Activated CD4-positive, alpha-beta T cell treated with anti-CD3 and anti-CD28 coated beads, Interleukin-2, Interleukin-4, amounts not matched to agents 100 ng/mL and 50 ng/mL, durations not matched to agents 16 hours and 8 hours (primary cell): ENCODE measurements around the gene NSMCE1.
"Not testable (repeated sequence)": the region's sequence is repeated elsewhere in the genome, so short reads cannot be mapped to it uniquely, and the experiment has no call there.

ENCODE experiments used
- DNase-seq: peaks from one replicate; pipeline ENCODE4 v3.0.0-alpha.2; 2020; ENCODE audit warnings: low spot score

Gene NSMCE1

GRCh38 chr16:27269300-27270150 lies 953 bp upstream of the NSMCE1 start:
- DNase-seq, result no peak

- DNase-seq, result no peak
Observed at GRCh38 chr16:27267037-27267677, 1.4 kb downstream of the NSMCE1 start.

DNA sequence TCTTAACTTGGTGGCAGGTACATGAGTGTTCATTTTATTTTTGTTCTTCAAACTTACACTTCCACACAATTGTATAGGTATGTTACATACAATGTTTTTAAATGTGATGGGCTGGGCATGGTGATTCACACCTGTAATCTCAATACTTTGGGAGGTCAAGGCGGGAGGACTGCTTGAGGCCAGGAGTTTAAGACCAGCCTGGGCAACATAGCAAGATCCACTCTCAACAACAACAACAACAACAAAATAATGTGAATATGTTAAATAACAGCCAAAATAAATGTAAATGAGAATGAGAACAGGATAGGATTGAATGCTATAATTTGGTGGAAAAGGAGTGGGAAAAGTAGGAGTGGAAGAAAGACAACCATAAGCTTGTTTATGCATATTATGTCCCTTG lies 2.6 kb downstream of the NSMCE1 start:
- DNase-seq, result no peak

GRCh38 chr16:27264151-27264550 lies 4.4 kb downstream of the NSMCE1 start:
- DNase-seq, result no peak

DNA sequence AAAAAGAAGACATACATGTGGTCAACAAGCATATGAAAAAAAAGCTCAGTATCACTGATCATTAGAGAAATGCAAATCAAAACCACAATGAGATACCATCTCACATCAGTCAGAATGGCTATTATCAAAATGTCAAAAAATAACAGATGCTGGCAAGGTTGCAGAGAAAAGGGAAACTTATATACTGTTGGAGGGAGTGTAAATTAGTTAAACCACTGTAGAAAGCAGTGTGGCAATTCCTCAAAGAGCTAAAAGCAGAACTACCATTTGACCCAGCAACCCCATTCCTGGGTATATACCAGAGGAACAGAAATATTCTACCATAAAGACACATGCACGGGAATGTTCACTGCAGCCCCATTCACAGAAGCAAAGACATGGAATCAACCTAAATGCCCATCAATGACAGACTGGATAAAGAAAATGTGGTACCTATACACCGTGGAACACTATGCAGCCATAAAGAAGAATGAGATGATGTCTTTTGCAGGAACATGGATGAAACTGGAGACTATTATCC lies 5.6 kb downstream of the NSMCE1 start:
- not testable (repeated sequence) for DNase-seq

- no peak for DNase-seq
Observed at GRCh38 chr16:27259710-27260109, 8.9 kb downstream of the NSMCE1 start.

DNA sequence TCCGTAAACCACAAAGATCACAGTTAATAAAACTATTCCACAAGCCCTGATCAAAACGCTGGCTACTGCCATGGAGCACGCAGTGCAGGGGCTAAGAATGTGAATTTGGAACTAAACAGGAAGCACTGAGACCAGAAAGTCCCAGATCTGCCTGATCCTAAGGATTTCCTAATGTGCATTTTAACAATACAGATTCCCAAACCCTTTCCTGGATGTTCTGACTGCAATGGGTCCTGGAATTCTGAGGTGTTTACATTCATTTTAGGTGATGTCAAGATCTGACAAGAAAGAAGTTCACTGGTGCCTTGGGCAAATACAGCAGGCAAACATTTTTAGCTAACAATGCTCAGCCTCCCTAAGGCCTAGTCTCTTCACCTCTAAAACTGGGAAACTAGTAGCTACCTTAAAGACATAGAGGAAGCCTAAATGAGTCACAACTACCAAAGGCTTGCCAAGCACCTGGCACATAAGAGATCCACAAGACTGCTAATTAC lies 10.3 kb downstream of the NSMCE1 start:
- no peak for DNase-seq

GRCh38 chr16:27257271-27257670 lies 11.3 kb downstream of the NSMCE1 start:
- no peak for DNase-seq

- no peak for DNase-seq
Observed at GRCh38 chr16:27256861-27257260, 11.7 kb downstream of the NSMCE1 start.

GRCh38 chr16:27254262-27254811 lies 14.2 kb downstream of the NSMCE1 start:
- peak; percentile 54 for DNase-seq

GRCh38 chr16:27253526-27253930 lies 15.0 kb downstream of the NSMCE1 start:
- DNase-seq, result peak; percentile 43

- no peak for DNase-seq
Observed at GRCh38 chr16:27252206-27252585, 16.4 kb downstream of the NSMCE1 start.

- DNase-seq, result no peak
Observed at GRCh38 chr16:27251541-27252205, 16.9 kb downstream of the NSMCE1 start.

DNA sequence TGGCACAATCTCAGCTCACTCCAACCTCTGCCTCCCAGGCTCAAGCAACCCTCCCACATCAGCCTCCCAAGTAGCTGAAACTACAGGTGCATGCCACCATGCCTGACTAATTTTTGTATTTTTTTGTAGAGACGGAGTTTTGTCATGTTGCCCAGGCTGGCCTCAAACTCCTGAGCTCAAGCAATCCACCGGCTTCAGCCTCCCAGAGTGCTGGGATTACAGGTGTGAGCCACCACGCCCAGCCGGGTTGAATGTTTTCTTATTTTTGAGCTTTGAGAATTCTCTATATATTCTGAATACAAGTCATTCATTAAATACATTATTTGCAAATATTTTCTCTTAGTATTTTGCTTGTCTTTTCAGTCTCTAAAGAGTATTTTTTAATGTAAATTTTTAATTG lies 19.7 kb downstream of the NSMCE1 start:
- not testable (repeated sequence) for DNase-seq

DNA sequence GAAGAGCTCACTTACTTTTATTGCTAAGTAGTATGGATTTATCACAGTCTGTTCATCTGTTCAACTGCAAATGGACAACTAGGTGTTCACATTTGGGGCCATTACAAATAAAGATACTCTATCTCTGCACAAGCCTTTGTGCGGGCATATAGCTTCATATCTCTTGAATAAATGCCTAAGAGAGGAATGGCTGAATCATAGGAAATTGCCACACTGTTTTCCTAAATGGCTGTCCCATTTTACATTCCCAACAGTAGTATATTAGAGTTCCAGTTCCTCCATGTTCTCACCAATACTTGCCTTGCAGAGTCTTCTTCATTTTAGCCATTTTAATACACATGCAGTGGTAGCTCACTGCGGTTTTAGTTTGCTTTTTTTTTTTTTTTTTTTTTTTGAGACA lies 20.5 kb downstream of the NSMCE1 start:
- no peak for DNase-seq

- not testable (repeated sequence) for DNase-seq
Observed at GRCh38 chr16:27247076-27247475, 21.5 kb downstream of the NSMCE1 start.

GRCh38 chr16:27246439-27246838 lies 22.1 kb downstream of the NSMCE1 start:
- no peak for DNase-seq

DNA sequence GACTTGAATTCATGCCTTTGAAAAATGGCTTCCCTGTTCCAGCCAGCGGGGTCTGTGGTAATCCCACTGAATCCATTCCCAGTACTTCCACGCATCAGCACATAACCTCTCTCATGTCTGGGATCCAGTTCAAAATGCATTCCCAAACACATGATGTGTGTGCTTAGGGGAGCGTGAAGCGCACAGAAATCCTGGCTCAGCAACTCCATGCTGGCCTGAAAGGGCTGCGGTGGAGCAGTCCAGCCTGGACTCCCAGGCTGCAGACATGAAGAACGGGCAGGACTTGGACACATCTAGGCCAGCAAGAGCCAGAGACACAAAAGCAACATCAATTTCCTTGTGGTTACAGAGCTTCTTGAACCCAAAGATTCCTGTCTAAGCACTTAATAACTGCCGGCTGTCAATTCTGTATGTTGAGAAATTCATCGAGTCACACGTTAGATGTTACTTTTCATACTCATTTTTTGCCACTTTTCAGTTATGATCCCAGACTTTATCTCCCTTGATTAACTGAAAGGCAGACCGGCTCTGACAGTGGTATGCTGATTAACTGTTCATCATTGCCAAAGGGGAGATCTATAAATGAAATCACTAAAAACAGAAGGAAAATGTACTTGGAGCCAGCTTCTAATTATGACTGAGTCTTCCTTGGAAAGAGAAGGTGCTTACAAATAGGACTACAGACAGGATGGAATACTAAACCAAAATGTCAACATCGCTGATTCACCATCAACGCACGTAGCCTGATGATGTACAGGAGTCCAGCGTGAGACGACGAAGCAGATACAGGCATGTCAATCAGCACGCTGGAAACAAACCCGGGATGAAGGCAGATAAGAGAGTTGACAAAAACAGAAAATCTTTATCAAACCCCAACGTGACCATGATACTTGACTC lies 23.0 kb downstream of the NSMCE1 start:
- peak; percentile 86 for DNase-seq

DNA sequence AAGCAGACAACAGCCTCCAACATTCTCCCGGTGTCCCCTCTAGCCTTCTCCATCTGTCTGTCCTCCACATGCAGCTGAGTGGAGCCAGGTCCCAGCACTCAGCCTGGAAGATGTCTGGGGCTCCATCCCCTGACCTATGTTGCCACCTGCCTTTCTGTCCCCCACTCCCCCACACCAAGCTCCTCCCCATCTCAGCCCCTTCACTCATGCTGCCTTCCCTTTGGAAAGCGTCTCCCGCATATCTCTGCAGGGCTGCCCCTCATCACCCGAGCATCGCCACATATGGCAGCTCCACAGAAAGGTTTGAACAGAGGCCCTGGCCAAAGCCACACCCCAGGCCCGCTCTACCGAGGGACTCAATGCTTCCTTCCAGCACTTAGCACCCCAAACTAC lies 24.2 kb downstream of the NSMCE1 start:
- no peak for DNase-seq

DNA sequence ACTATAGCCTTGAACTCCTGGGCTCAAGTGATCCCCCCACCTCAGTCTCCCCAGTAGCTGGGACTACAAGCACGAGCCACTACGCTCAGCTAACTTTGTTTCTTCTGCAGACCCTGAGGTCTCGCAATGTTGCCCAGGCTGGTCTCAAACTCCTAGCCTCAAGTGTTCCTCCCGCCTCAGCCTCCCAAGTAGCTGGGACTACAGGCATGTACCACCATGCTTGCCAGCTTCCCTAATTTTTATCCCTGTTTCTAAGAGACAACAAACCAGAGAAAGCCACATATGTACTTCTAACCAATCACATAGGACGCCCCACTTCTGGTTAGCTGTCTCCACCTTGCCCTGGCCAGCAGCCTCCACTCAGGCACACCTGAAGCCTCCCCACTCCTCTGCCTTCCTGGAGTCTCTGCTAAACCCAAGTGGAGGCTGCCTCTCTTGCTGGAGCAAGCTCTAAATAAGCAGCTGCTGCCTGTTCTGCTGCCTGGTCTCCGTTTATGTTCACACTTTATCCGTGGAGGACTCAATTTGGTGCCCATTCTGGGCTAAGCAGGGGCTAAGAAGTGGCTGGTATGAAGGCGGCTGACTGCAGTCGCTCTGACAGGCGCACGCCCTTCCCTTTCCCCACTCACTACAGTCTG lies 24.7 kb downstream of the NSMCE1 start:
- no peak for DNase-seq
